NCI-H82 treated with DMSO at 0.1 percent for 48 hours (cell line): ENCODE measurements around the gene FRG2.
"Not testable (repeated sequence)": the region's sequence is repeated elsewhere in the genome, so short reads cannot be mapped to it uniquely, and the experiment has no call there.

ENCODE experiments used
- DNase-seq: peaks from one replicate; lab custom pipeline; 2025; ENCODE audit not compliant: unreplicated experiment; lab: John Stamatoyannopoulos, UW

FRG2 gene

DNA sequence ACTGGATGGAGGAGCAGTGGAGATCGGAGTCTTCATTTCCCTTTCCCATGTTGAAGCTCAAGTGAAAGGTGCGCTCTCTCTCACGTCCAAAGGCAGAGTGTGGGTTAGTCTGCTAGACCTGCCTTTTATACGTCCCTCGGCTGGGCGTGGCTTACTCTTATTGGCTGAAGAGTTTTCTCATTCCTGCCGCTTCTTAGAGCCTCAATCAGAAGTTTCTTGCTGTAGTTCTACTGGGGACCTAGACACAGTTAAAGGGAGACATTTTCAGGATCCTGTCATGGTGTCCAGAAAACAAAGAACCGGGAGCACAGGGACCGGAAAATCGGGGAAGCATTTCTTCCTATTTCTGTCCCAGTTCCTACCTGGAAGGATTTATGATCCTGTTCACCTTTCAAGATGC lies at the start of gene FRG2:
TSS of gene FRG2 (minus strand) at position 101 of the 400 bp plus-strand sequence. CDS start at position 49, 52 bp downstream.
- not testable (repeated sequence) for DNase-seq

- DNase-seq, result not testable (repeated sequence)
These were observed 41.3 kb upstream of the FRG2 start for GRCh38 chr4:190068351-190068750.

DNA sequence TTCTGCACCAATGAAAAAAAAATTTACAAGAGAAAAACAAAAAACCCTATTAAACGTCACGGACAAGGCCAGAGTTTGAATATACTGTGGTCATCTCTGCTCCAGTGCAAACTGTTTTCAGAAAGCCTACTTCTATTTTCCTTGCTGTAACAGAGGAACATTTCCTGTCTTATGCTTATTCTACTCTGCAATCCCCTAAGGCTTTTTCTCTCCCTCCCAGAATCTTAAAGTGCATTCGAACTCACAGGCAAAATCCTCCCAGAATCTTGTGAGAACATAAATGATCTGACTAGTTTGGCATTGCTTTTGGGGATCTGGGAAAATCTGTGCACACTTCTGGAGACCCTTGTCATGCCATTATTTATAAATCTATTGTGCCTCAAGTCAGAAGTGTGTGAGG lies 37.7 kb upstream of the FRG2 start:
- not testable (repeated sequence) for DNase-seq

- not testable (repeated sequence) for DNase-seq
These were observed 37.3 kb upstream of the FRG2 start, which contains the start of gene DBET for GRCh38 chr4:190064342-190064741. TSS of gene DBET (plus strand) at chr4:190064502.

GRCh38 chr4:190058997-190059396 lies 31.9 kb upstream of the FRG2 start:
- DNase-seq, result not testable (repeated sequence)

GRCh38 chr4:190049378-190050239 lies 22.6 kb upstream of the FRG2 start:
- DNase-seq, result not testable (repeated sequence)

GRCh38 chr4:190047627-190048026 lies 20.6 kb upstream of the FRG2 start:
- not testable (repeated sequence) for DNase-seq

GRCh38 chr4:190040873-190041272 lies 13.8 kb upstream of the FRG2 start:
- not testable (repeated sequence) for DNase-seq

- DNase-seq, result not testable (repeated sequence)
These were observed 10.8 kb upstream of the FRG2 start for GRCh38 chr4:190037704-190038388.

- not testable (repeated sequence) for DNase-seq
These were observed 4.2 kb upstream of the FRG2 start for GRCh38 chr4:190031264-190031663.

GRCh38 chr4:190022614-190023281 lies 4.3 kb downstream of the FRG2 start:
- DNase-seq, result not testable (repeated sequence)

GRCh38 chr4:190021973-190022372 lies 5.1 kb downstream of the FRG2 start:
- not testable (repeated sequence) for DNase-seq

DNA sequence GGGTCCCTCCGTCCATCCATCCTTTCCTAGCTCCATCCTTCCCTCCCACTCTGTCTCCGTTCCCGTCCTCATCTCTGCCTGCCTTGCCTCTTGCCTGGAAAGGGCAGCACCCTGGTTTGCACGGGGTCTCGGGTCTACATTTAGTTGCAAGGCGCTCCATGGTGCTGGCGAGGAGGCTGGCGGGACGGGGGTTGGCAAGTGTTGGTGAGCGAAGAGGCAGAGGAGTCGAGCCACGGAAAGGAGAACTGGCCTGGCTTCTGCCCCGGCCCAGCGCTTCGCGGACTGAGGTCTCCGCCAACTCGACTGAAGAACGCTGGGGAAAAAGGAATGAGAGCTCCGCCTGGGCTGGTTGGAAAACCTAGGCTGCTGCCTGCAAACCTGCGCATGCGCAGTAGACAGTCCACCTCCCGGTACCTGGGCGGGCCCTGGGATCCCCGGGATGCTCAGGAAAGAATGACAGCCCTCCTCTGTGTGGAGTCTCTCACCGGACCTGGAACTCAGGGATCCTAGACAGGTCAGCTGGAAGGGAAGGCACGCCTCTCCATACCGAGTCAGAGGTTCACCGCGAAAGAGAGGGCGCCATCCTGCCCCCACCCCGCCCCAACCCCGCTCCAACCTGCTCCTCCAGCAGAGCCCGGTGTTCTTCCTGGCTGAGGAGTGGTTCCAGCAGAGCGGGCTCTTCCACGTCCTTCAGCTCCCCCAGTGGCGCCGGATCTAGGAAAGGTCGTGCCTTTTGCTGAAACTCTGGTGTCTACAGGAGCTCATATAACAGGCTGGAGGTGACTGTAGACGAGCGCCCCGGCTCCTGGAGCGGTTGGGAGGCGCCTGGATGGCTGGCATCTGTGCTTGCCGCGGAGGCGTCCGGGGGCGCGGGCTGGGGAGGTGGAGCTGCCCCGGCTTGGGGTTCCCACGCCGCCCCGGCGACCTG lies 6.0 kb downstream of the FRG2 start:
- DNase-seq, result no peak

DNA sequence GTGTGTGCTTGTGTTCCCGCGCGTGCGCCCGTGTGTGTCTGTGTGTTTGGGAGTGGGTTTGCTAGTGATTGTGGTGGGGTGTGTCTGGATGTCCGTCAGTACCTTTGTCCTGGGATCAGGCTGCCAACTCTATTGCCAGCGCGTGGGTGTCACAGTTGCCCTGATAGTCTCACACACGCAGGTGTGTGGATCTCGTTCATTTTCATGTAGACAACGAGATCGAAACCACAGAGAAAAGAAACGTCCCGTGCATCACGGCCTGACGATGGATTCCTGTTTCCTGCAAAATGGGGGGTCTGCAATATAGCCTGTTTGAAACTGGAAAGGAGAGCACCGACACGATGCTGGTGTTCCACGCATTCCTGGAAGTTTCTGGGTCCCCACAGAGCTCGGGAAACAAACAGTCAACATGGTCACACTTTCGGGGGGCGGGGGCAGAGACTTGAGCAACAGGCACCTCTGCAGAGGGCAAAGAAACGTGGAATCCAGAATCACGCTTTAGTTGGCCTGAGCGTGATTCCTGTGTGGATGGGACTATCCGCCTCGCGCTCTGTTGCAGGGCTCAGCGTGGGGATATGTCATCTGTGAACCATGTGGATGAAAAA lies 7.1 kb downstream of the FRG2 start:
- not testable (repeated sequence) for DNase-seq

GRCh38 chr4:190019023-190019858 lies 7.8 kb downstream of the FRG2 start:
- DNase-seq, result no peak

GRCh38 chr4:190018201-190018920 lies 8.7 kb downstream of the FRG2 start:
- no peak for DNase-seq

- no peak for DNase-seq
These were observed 9.5 kb downstream of the FRG2 start for GRCh38 chr4:190017357-190018200.
